GM12878 (cell line): Measurements from ENCODE around the gene SEM1. TPM values are rescaled to one million over a fixed set of nuclear protein-coding genes. Genes with fewer than 3 reads are reported as not detected.

ENCODE experiments used
- ATAC-seq: fragments of 200-7000 bp; cut with Tn5 transposase; 3 replicates; pipeline ENCODE4 v1.9.1; 2020; ENCODE audit warnings: mild to moderate bottlenecking, moderate library complexity
- BruUV-seq: library from RNA; stranded (reverse); fragments of 400-500 nt; replicated peaks from 2 replicates; lab custom pipeline; 2021; lab: Mats Ljungman, UMichigan
- CTCF ChIA-PET: fragments of 300-600 bp; sonication (Branson Sonifier 250); formaldehyde crosslinking; extraction: SDS; loops from one replicate; lab custom pipeline; 2021; ENCODE audit warnings: inconsistent platforms; lab: Yijun Ruan, JAX
- POLR2A ChIA-PET: fragments of 350-600 bp; formaldehyde crosslinking; extraction: SDS; loops from one replicate; lab custom pipeline; 2021; ENCODE audit warnings: inconsistent platforms; lab: Charles Lee
- RAD21 ChIA-PET: fragments of 300-600 bp; sonication (Branson Sonifier 250); formaldehyde crosslinking; loops from one replicate; lab custom pipeline; 2023; ENCODE audit warnings: antibody characterized with exemption; ENCODE audit not compliant: unreplicated experiment; lab: Charles Lee
- SMC1A ChIA-PET: fragments of 300-600 bp; sonication (Branson Sonifier 250); formaldehyde crosslinking; loops from one replicate; lab custom pipeline; 2023; ENCODE audit not compliant: unreplicated experiment, uncharacterized antibody; lab: Charles Lee
- DNase-seq: peaks from one replicate; pipeline ENCODE4 v3.0.0-alpha.2; 2011; ENCODE audit warnings: low read depth, low spot score
- FAIRE-seq: peaks from 3 replicates; lab custom pipeline; 2011; peaks lifted over from hg19 to GRCh38; lab: Jason Lieb, UNC
- H2AFZ ChIP-seq: 2 replicates; pipeline ENCODE4 v1.6.0; 2011; ENCODE audit warnings: low read depth, low read length, control low read depth; ENCODE audit not compliant: control insufficient read depth
- H3K27ac ChIP-seq: 2 replicates; pipeline ENCODE4 v1.5.1; 2011; ENCODE audit warnings: control low read depth; ENCODE audit not compliant: control insufficient read depth, insufficient read depth
- H3K27me3 ChIP-seq, 2 experiments: replicated peaks in 1 of 2; 2 replicates each; pipeline versions ENCODE4 v1.6.0 to v1.6.1; 2011; ENCODE audit warnings: low read length in 1 of 2; ENCODE audit not compliant: control insufficient read depth in 2 of 2, insufficient read depth in 2 of 2
- H3K36me3 ChIP-seq, 2 experiments: 2 replicates each; pipeline ENCODE4 v1.5.1; 2011; ENCODE audit warnings: low read length in 1 of 2; ENCODE audit not compliant: control insufficient read depth in 2 of 2, insufficient read depth in 2 of 2
- H3K4me1 ChIP-seq: 2 replicates; pipeline ENCODE4 v1.6.1; 2011; ENCODE audit warnings: mild to moderate bottlenecking, low read length, moderate library complexity, mixed read lengths; ENCODE audit not compliant: control insufficient read depth, insufficient read depth
- H3K4me2 ChIP-seq: 2 replicates; pipeline ENCODE4 v1.6.0; 2011; ENCODE audit warnings: control low read depth; ENCODE audit not compliant: control insufficient read depth, insufficient read depth
- H3K4me3 ChIP-seq: fragments of 200-600 bp; sonication (generic); 2 replicates; pipeline ENCODE4 v1.5.1; 2016
- H3K79me2 ChIP-seq: 2 replicates; pipeline ENCODE4 v1.6.0; 2011; ENCODE audit warnings: low read length; ENCODE audit not compliant: control insufficient read depth, insufficient read depth
- H3K9ac ChIP-seq: 2 replicates; pipeline ENCODE4 v1.8.0; 2011; ENCODE audit warnings: low read length, control low read depth, mixed read lengths; ENCODE audit not compliant: control insufficient read depth, insufficient read depth
- H3K9me3 ChIP-seq: replicated peaks from 3 replicates; pipeline ENCODE4 v1.5.1; 2011; ENCODE audit warnings: mild to moderate bottlenecking, low read length; ENCODE audit not compliant: control insufficient read depth, insufficient read depth
- H4K20me1 ChIP-seq: 2 replicates; pipeline ENCODE4 v1.6.0; 2011; ENCODE audit not compliant: control insufficient read depth, insufficient read depth
- CBX5 ChIP-seq: sonication (generic); IDR thresholded peaks from 2 replicates; pipeline ENCODE4 v1.6.1; 2016; ENCODE audit warnings: low read depth, moderate library complexity, mild to moderate bottlenecking, inconsistent platforms
- CHD4 ChIP-seq: fragments of 200-600 bp; sonication (generic); IDR thresholded peaks from 2 replicates; pipeline ENCODE4 v1.6.1; 2016; ENCODE audit warnings: mild to moderate bottlenecking
- DPF2 ChIP-seq: fragments of 450-650 bp; IDR thresholded peaks from 2 replicates; pipeline ENCODE4 v1.6.1; 2017; ENCODE audit warnings: mild to moderate bottlenecking
- NR2C1 ChIP-seq: fragments of 450-650 bp; IDR thresholded peaks from 2 replicates; pipeline ENCODE4 v1.6.1; 2017; ENCODE audit warnings: antibody characterized with exemption, mild to moderate bottlenecking, moderate library complexity
- PAX8 ChIP-seq: fragments of 450-650 bp; IDR thresholded peaks from 2 replicates; pipeline ENCODE4 v1.6.1; 2017; ENCODE audit warnings: mild to moderate bottlenecking, moderate library complexity
- REST ChIP-seq: IDR thresholded peaks from 2 replicates; pipeline ENCODE4 v1.6.1; 2012; ENCODE audit warnings: mild to moderate bottlenecking, low read depth, low read length
- SREBF2 ChIP-seq: IDR thresholded peaks from 2 replicates; pipeline ENCODE4 v1.6.1; 2012; ENCODE audit warnings: mild to moderate bottlenecking, low read length
- STAT1 ChIP-seq: fragments of 450-650 bp; conservative IDR thresholded peaks from 2 replicates; pipeline ENCODE4 v1.6.1; 2014; ENCODE audit warnings: antibody characterized with exemption, mild to moderate bottlenecking
- ZNF24 ChIP-seq: fragments of 450-650 bp; IDR thresholded peaks from 2 replicates; pipeline ENCODE4 v1.6.1; 2017; ENCODE audit warnings: antibody characterized with exemption, mild to moderate bottlenecking
- ZNF274 ChIP-seq: IDR thresholded peaks from one replicate; pipeline ENCODE4 v1.8.0; 2011; ENCODE audit not compliant: insufficient read length, insufficient read depth
- ZNF384 ChIP-seq: IDR thresholded peaks from 2 replicates; pipeline ENCODE4 v1.6.1; 2012; ENCODE audit warnings: low read depth, mild to moderate bottlenecking, low read length, improper control_type of control experiment, borderline replicate concordance
- WGBS: methylation state at CpG from one replicate; pipeline ENCODE4 v1.1.6; 2016; ENCODE audit warnings: low lambda C conversion rate; ENCODE audit not compliant: insufficient replicate concordance, insufficient coverage; ENCODE audit errors: missing lambda C conversion rate; 5-methylcytosine and 5-hydroxymethylcytosine counted together
- in situ Hi-C: fragments of 300-500 bp; cut with MboI; formaldehyde crosslinking; loops from 9 replicates; pipeline ENCODE4 v1.14.3; 2018; ENCODE audit warnings: mixed read lengths
- intact Hi-C: fragments of 100-400 bp; cut with micrococcal nuclease; formaldehyde crosslinking; loops from one replicate; pipeline ENCODE4 v1.14.2; 2022; ENCODE audit not compliant: unreplicated experiment
- polyA plus RNA-seq, 11 experiments: library from polyadenylated mRNA; depleted of rRNA in 4 of 11; unstranded in 6 of 11; stranded (reverse) in 5 of 11; fragments of >200 nt; fragmentation: Nextera tagmentation in 4 of 11; fragmentation: Illumina TruSeq in 1 of 11; extraction: Ambion mirVana in 4 of 11; extraction: Trizol in 1 of 11; gene quantifications; 1 replicate in 1 of 11; 2 replicates in 10 of 11; pipeline versions ENCODE4 v1.2.1 to v1.2.3, GENCODE V29; 2011 to 2016; ENCODE audit warnings: inconsistent platforms in 2 of 11, missing spikeins in 2 of 11, low read depth in 1 of 11
- total RNA-seq, 4 experiments: library from RNA; depleted of rRNA in 3 of 4; stranded (reverse); fragments of >200 nt in 3 of 4; fragmentation: Illumina TruSeq in 1 of 4; extraction: Trizol in 1 of 4; gene quantifications; 2 replicates each; pipeline versions ENCODE4 v1.2.1 to v1.2.3, GENCODE V29; 2013 to 2021
- TF ChIP-seq, protein P1 (sequence below): fragments of 450-650 bp; IDR thresholded peaks from 2 replicates; pipeline ENCODE4 v1.6.1; 2017; ENCODE audit warnings: low read depth, mild to moderate bottlenecking, moderate library complexity

Gene SEM1
- total and polyA plus RNA-seq, 10 of the 15 experiments (the other 5 are each of a cell fraction or from before 2014, with no cell fraction given): 44.6 to 606 (median 356) TPM

GRCh38 chr7:96697822-96698221, 11.8 kb downstream of the SEM1 start:
- DNase-seq: no peak
- TF ChIP-seq ZNF24 (no peak), ZNF384 (no peak), STAT1 (no peak), PAX8 (no peak), NR2C1 (no peak)
- FAIRE-seq: no peak
- H3K79me2 ChIP-seq: peaks cover 33% of the 10 kb centered on the region
- H3K4me1 ChIP-seq: no peaks in the 10 kb centered on the region
- 100% methylated on average over 3 of the region's 3 CpGs for WGBS
- H3K4me2 ChIP-seq: no peak overlapping the region
- H3K36me3 ChIP-seq: no peaks in the 10 kb centered on the region; a peak in 1 of 4 replicates
- no peak for ATAC-seq
- SMC1A ChIA-PET: no interaction called here
- RAD21 ChIA-PET: no interaction called here
- POLR2A ChIA-PET: no interaction called here
- in situ Hi-C loops (no loop called here), intact Hi-C loops (no loop called here)
- no peaks in the 10 kb centered on the region; the same call in 2 of the 3 replicates for H3K9me3 ChIP-seq
- H3K27me3 ChIP-seq: no peaks in the 10 kb centered on the region
- no TSS peak for BruUV-seq
- no peak overlapping the region for H3K9ac ChIP-seq
- CTCF ChIA-PET: no interaction called here
- H3K27ac ChIP-seq: no peak overlapping the region
- H3K4me3 ChIP-seq: no peak overlapping the region
- no peak overlapping the region for H2AFZ ChIP-seq
- no peaks in the 10 kb centered on the region for H4K20me1 ChIP-seq

DNA sequence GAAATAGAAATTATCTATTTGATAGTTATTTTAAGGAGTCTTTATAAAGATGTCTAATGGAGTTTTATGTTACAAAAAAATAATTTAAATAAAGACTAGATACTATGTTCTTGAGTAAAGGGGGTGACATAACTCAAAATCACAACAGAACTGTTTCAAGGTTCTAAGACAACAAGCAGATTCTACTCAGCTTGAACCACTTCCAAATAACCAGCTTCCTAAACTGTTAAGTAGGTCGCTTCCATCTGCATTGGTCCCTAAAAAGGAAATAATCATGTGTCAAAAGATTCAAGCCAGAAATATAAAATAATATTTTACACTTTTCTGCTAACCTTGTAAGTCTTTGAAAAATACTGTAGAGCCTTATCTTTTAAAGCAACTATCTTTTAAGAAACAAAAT, 14.1 kb downstream of the SEM1 start:
- intact Hi-C loops (no loop called here), in situ Hi-C loops (no loop called here)
- Histone ChIP-seq H3K4me2 (no peak overlapping the region), H2AFZ (no peak overlapping the region), H3K9ac (no peak overlapping the region), H3K4me3 (no peak overlapping the region), H3K79me2 (peaks cover 15% of the 10 kb centered on the region), H3K36me3 (no peaks in the 10 kb centered on the region; a peak in 2 of 4 replicates), H3K9me3 (no peaks in the 10 kb centered on the region), H3K27ac (no peak overlapping the region), H4K20me1 (no peaks in the 10 kb centered on the region), H3K4me1 (no peaks in the 10 kb centered on the region), H3K27me3 (no peaks in the 10 kb centered on the region)
- BruUV-seq: no TSS peak
- ChIA-PET SMC1A (interaction anchor here (0.7 to 1.6 kb wide), 2 partner anchors 20 to 25 kb away, joined by 3 read pairs; no protein-coding TSS in a partner anchor), RAD21 (interaction anchor here (1.2 kb wide), 1 partner anchor 10 kb away, joined by 4 read pairs; no protein-coding TSS in a partner anchor), CTCF (no interaction called here), POLR2A (no interaction called here)
- TF ChIP-seq REST (no peak), CBX5 (no peak), SREBF2 (no peak), ZNF274 (no peak), CHD4 (no peak), DPF2 (no peak)
- TF ChIP-seq, protein P1, sequence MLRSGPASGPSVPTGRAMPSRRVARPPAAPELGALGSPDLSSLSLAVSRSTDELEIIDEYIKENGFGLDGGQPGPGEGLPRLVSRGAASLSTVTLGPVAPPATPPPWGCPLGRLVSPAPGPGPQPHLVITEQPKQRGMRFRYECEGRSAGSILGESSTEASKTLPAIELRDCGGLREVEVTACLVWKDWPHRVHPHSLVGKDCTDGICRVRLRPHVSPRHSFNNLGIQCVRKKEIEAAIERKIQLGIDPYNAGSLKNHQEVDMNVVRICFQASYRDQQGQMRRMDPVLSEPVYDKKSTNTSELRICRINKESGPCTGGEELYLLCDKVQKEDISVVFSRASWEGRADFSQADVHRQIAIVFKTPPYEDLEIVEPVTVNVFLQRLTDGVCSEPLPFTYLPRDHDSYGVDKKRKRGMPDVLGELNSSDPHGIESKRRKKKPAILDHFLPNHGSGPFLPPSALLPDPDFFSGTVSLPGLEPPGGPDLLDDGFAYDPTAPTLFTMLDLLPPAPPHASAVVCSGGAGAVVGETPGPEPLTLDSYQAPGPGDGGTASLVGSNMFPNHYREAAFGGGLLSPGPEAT: no peak
- ATAC-seq (no peak), DNase-seq (no peak), FAIRE-seq (no peak)
- 94% methylated on average over 1 of the region's 1 CpG for WGBS
